Aorta (tissue), 5 donors: Measurements from ENCODE around the gene MBP. TPM values are rescaled to one million over a fixed set of nuclear protein-coding genes. Genes with fewer than 3 reads are reported as not detected.
A peak's percentile ranks its signal among the peaks of the same experiment; 100 is the strongest.
"Not testable (repeated sequence)": the region's sequence is repeated elsewhere in the genome, so short reads cannot be mapped to it uniquely, and the experiment has no call there.

Experiments
- ATAC-seq: fragments of 200-7000 bp; cut with Tn5 transposase; one replicate; pipeline ENCODE4 v1.9.1; 2022; ENCODE audit warnings: moderate library complexity; ENCODE audit not compliant: low FRiP score
- DNase-seq, 2 donors: peaks; one replicate each; pipeline ENCODE4 v3.0.0-alpha.2; 2020
- H3K27ac ChIP-seq, 2 donors: one replicate each; pipeline ENCODE4 v1.5.1; 2013; ENCODE audit warnings: low read length in 2 of 2, mild to moderate bottlenecking in 2 of 2, moderate library complexity in 2 of 2, control low read depth in 1 of 2, inconsistent platforms in 1 of 2, low read depth in 1 of 2
- H3K27me3 ChIP-seq, 2 donors: one replicate each; pipeline ENCODE4 v1.6.1; 2013; ENCODE audit warnings: control low read depth in 1 of 2, low read length in 1 of 2, mild to moderate bottlenecking in 1 of 2, moderate library complexity in 1 of 2; ENCODE audit not compliant: insufficient read depth in 2 of 2, control insufficient read depth in 1 of 2
- H3K36me3 ChIP-seq, 2 donors: one replicate each; pipeline ENCODE4 v1.6.1; 2013; ENCODE audit warnings: control low read depth in 1 of 2, low read length in 1 of 2, mild to moderate bottlenecking in 1 of 2; ENCODE audit not compliant: insufficient read depth in 2 of 2, control insufficient read depth in 1 of 2
- H3K4me1 ChIP-seq, 2 donors: one replicate each; pipeline ENCODE4 v1.6.1; 2013; ENCODE audit warnings: low read length in 2 of 2, control low read depth in 1 of 2, mild to moderate bottlenecking in 1 of 2, moderate library complexity in 1 of 2; ENCODE audit not compliant: insufficient read depth in 2 of 2, control insufficient read depth in 1 of 2
- H3K4me3 ChIP-seq, 2 donors: one replicate each; pipeline ENCODE4 v1.5.1; 2013; ENCODE audit warnings: low read length in 2 of 2, control low read depth in 1 of 2, mild to moderate bottlenecking in 1 of 2
- H3K9me3 ChIP-seq: one replicate; pipeline ENCODE4 v1.6.1; 2013; ENCODE audit warnings: mild to moderate bottlenecking, low read length; ENCODE audit not compliant: control insufficient read depth
- WGBS, 2 donors: extraction: QIAGEN DNeasy Blood & Tissue Kit; methylation state at CpG; one replicate each; pipeline ENCODE4 v1.1.7; 2013; 5-methylcytosine and 5-hydroxymethylcytosine counted together
- intact Hi-C, 2 donors: fragments of 100-400 bp; cut with DNase I; formaldehyde crosslinking; loops; one replicate each; pipeline versions ENCODE4 v1.14.2 to v1.15.0; 2022
- polyA plus RNA-seq, 2 donors: library from polyadenylated mRNA; stranded (reverse); fragments of 200-250 nt; gene quantifications; one replicate each; pipeline ENCODE4 v1.2.3, GENCODE V29; 2013
- total RNA-seq, 2 donors: library from RNA; stranded (reverse); fragmentation: NEBNext Ultra II Directional; extraction: Animal tissue kit (Norgen Biotek cat#: 25700); gene quantifications; one replicate each; pipeline ENCODE4 v1.2.1, GENCODE V29; 2021
- donor health status: healthy with polysubstance abuse.
- donor health status: Bipolar disorder and iron deficiency.
- donor health status: DM: no; HTN: no; CAD: no.
- donor health status: DM: no; HTN: no; CAD: no.
- donor health status: DM: yes; HTN: yes; CAD: no.

The MBP gene
- total and polyA plus RNA-seq, 4 donors: 9.1 to 62.7 (median 26.6) TPM

- H3K27me3 ChIP-seq: no peaks in the 10 kb centered on the region
- intact Hi-C loops: no loop called here
- ATAC-seq: peak; percentile 63
- no peaks in the 10 kb centered on the region for H3K9me3 ChIP-seq
- H3K27ac ChIP-seq: no peak overlapping the region
- peak; percentile 73 to 88 for DNase-seq
- H3K4me3 ChIP-seq: no peak overlapping the region
- no peaks in the 10 kb centered on the region for H3K4me1 ChIP-seq
- H3K36me3 ChIP-seq: peaks cover under 1 to 2% of the 10 kb centered on the region in 2 donors
- 8 to 9% methylated on average over 12 of the region's 12 CpGs for WGBS, 2 donors
These were observed 178.9 kb downstream of the MBP start for GRCh38 chr18:76953583-76954233.

DNA sequence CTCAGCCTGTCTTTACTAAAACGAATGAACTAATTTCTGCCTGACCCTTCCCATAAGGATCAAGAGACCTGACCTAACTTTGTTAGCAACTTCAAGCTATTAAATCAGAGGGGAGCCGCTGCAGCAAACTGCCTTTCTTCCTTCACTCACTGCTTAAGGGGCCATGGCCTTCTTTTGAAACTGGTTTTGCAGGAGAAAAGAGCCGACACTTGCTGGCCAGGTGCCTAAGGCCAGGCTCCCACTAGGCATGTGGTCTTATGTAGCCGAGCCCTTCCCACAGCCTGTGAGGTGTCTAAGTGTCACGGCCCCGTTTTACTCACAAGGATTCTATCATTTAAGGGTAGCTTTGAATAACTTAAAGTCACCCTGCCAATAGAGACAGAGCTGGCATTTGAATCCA is 179.4 kb downstream of the MBP start:
- peaks cover 3 to 5% of the 10 kb centered on the region in 2 donors for H3K36me3 ChIP-seq
- no peak for ATAC-seq
- no peaks in the 10 kb centered on the region for H3K27me3 ChIP-seq
- DNase-seq: peak in 1 of 2 donors; percentile 62
- no peaks in the 10 kb centered on the region for H3K4me1 ChIP-seq
- no peak overlapping the region for H3K27ac ChIP-seq
- 33 to 36% methylated on average over 6 of the region's 6 CpGs for WGBS, 2 donors
- H3K4me3 ChIP-seq: no peak overlapping the region
- intact Hi-C loops: no loop called here
- no peaks in the 10 kb centered on the region for H3K9me3 ChIP-seq

GRCh38 chr18:76952747-76953146 is 179.8 kb downstream of the MBP start:
- Histone ChIP-seq H3K4me3 (no peak overlapping the region), H3K36me3 (peaks cover 3 to 5% of the 10 kb centered on the region in 2 donors), H3K4me1 (no peaks in the 10 kb centered on the region), H3K27me3 (no peaks in the 10 kb centered on the region), H3K27ac (no peak overlapping the region), H3K9me3 (no peaks in the 10 kb centered on the region)
- DNase-seq: no peak
- WGBS, 2 donors: 72 to 73% methylated on average over 4 of the region's 4 CpGs
- ATAC-seq: no peak
- intact Hi-C loops: no loop called here

DNA sequence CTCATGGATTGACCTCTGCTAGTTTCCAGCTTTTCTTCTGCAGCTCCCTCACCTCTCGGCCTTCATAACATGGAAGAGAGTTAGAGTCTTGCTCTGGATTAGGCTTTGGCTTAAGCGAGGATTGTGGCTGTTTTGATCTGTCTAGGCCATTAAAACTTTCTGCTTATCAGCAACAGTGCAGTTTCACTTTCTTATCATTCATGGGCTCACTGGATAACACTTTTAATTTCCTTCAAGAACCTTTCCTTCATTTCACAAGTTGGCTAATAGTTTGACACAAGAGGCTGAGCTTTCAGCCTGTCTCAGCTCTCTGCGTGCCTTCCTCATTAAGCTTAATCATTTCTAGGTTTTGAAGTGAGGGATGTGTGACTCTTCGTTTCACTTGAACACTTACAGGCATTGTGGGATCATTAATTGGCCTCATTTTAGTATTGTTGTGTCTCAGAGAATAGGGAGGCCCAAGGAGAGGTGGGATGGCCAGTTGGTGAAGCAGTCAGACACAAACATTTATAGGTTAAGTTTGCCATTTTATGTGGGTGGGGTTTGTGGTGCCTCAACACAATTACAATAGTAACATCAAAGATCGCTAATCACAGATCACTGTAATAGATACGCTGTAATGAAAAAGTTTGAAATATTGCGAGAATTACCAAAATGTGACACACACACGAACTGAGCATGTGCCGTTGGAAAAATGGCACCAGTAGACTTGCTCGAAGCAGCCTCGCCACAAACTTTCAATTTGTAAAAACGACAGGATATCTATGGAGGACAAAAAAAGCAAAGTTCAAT is 180.9 kb downstream of the MBP start:
- H3K36me3 ChIP-seq: peaks cover 3 to 5% of the 10 kb centered on the region in 2 donors
- no peaks in the 10 kb centered on the region for H3K27me3 ChIP-seq
- DNase-seq: no peak
- H3K9me3 ChIP-seq: no peaks in the 10 kb centered on the region
- WGBS, 2 donors: 96 to 97% methylated on average over 12 of the region's 12 CpGs
- intact Hi-C loops: no loop called here
- no peaks in the 10 kb centered on the region for H3K4me1 ChIP-seq
- H3K27ac ChIP-seq: no peak overlapping the region
- no peak for ATAC-seq
- H3K4me3 ChIP-seq: no peak overlapping the region

GRCh38 chr18:76948345-76948744 is 184.2 kb downstream of the MBP start:
- WGBS, 2 donors: 90 to 93% methylated on average over 8 of the region's 8 CpGs
- Histone ChIP-seq H3K9me3 (no peaks in the 10 kb centered on the region), H3K4me3 (no peak overlapping the region), H3K27me3 (no peaks in the 10 kb centered on the region), H3K27ac (no peak overlapping the region), H3K4me1 (no peaks in the 10 kb centered on the region), H3K36me3 (peaks cover 3 to 5% of the 10 kb centered on the region in 2 donors)
- DNase-seq: no peak
- no peak for ATAC-seq
- intact Hi-C loops: no loop called here

DNA sequence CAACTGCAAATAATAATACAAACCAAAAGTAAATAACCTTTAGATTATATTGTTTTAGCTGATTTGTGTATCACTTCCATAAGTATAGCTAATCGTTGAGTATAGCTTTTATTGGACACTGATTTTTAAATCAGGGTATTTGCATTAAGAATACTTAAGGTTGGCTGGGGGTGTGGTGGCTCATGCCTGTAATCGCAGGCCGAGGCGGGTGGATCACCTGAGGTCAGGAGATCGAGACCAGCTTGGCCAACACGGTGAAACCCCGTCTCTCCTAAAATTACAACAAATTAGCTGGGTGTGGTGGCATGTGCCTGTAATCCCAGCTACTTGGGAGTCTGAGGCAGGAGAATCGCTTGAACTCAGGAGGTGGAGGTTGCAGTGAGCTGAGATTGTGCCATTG is 188.2 kb downstream of the MBP start:
- intact Hi-C loops, H3K4me1 ChIP-seq, H3K27ac ChIP-seq, H3K36me3 ChIP-seq, ATAC-seq, H3K9me3 ChIP-seq, H3K4me3 ChIP-seq, H3K27me3 ChIP-seq: not testable (repeated sequence)
- 94 to 96% methylated on average over 8 of the region's 8 CpGs for WGBS, 2 donors
- peak in 1 of 2 donors; percentile 23 for DNase-seq

DNA sequence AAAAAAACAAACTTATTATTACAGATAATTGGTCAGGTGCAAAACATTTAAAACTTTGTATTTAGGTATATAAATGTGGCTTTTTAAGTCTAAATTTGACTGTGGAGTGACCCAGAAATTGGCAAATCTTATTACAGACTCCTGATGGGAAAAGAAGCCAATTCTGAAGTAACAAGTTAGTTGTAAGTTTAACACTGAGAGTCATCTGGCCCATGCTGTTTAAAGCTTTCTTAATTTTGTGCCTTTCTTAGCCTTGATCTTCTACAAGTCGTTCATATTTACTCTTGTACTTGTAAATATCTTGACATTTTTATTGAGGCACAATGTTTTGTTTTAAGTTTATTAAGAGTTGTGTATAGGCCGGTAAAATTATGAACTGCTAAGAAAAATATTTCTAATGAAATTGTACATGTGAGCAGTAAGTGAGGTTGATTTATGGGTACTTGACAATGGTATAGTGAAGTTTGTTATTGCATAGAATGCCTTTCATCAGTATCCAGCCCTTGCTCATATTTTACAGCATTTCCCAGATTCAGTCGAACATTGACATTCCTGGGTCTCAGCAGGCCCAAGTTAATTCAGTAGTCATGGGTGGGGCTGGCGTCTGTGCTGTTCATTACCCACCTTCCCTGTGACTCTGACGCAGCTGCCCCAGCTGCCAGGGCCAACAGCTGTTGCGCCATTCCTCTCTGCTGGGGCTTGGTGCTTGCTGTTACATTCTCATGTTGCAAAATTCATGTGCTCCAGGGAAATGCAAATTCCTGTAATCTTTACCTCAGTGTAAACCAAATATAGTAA is 188.8 kb downstream of the MBP start:
- WGBS, 2 donors: 70 to 76% methylated on average over 6 of the region's 6 CpGs
- Histone ChIP-seq H3K27ac (no peak overlapping the region), H3K36me3 (peaks cover 2 to 5% of the 10 kb centered on the region in 2 donors), H3K4me1 (no peaks in the 10 kb centered on the region), H3K27me3 (no peaks in the 10 kb centered on the region), H3K4me3 (no peak overlapping the region), H3K9me3 (no peaks in the 10 kb centered on the region)
- peak in 1 of 2 donors; percentile 78 for DNase-seq
- ATAC-seq: peak; percentile 54
- intact Hi-C loops: no loop called here

- peaks cover 7 to 8% of the 10 kb centered on the region in 2 donors for H3K36me3 ChIP-seq
- H3K27me3 ChIP-seq: no peaks in the 10 kb centered on the region
- ATAC-seq: no peak
- intact Hi-C loops: no loop called here
- no peaks in the 10 kb centered on the region for H3K4me1 ChIP-seq
- DNase-seq: peak in 1 of 2 donors; percentile 33
- 90 to 97% methylated on average over 9 of the region's 9 CpGs for WGBS, 2 donors
- no peak overlapping the region for H3K4me3 ChIP-seq
- no peak overlapping the region for H3K27ac ChIP-seq
- H3K9me3 ChIP-seq: no peaks in the 10 kb centered on the region
These were observed 191.3 kb downstream of the MBP start for GRCh38 chr18:76941284-76941683.
